ENCODE measurements around the gene ACTR6. TPM values are rescaled to one million over a fixed set of nuclear protein-coding genes. Genes with fewer than 3 reads are reported as not detected.

ACTR6 gene
- total RNA-seq, 1 experiment from 2014 or later, result 26.9 TPM

GRCh38 chr12:100168562-100168961, 32.1 kb upstream of the ACTR6 start:
- Histone ChIP-seq H3K79me2 (ENCODE audit: low read depth) (no peaks in the 10 kb centered on the region), H2AFZ (no peak overlapping the region), H4K20me1 (ENCODE audit: insufficient read depth) (no peaks in the 10 kb centered on the region), H3K4me3 (no peak overlapping the region), H3K9me3 (ENCODE audit: insufficient read depth, low read depth) (no peaks in the 10 kb centered on the region), H3K4me2 (no peak overlapping the region), H3K9me2 (ENCODE audit: insufficient read depth) (no peaks in the 10 kb centered on the region), H3K4me1 (replicated peaks; ENCODE audit: insufficient read depth) (peaks cover 9% of the 10 kb centered on the region), H3F3A (ENCODE audit: insufficient read depth, low read depth) (no peaks in the 10 kb centered on the region), H3K27me3 (ENCODE audit: insufficient read depth, low read depth) (no peaks in the 10 kb centered on the region), H3K36me3 (ENCODE audit: low read depth) (no peaks in the 10 kb centered on the region), H3K27ac (no peak overlapping the region)
- intact Hi-C loops (cut with micrococcal nuclease; ENCODE audit: unreplicated experiment), result no loop called here
- CTCF ChIA-PET, result no interaction called here
- no peak for DNase-seq
- POLR2A ChIA-PET (ENCODE audit: unreplicated experiment), result no interaction called here
- TF ChIP-seq EZH2 (IDR thresholded peaks at IDR 0.05; ENCODE audit: low read depth), result no peak
- no peak for TF ChIP-seq CTCF (conservative IDR thresholded peaks at IDR 0.05)
- BruUV-seq (replicated peaks), result no TSS peak

GRCh38 chr12:100169345-100169744, 31.3 kb upstream of the ACTR6 start:
- ChIA-PET POLR2A (ENCODE audit: unreplicated experiment) (no interaction called here), CTCF (no interaction called here)
- intact Hi-C loops (cut with micrococcal nuclease; ENCODE audit: unreplicated experiment), result no loop called here
- H3K9me2 ChIP-seq (ENCODE audit: insufficient read depth), result no peaks in the 10 kb centered on the region
- TF ChIP-seq EZH2 (IDR thresholded peaks at IDR 0.05; ENCODE audit: low read depth) (no peak), CTCF (conservative IDR thresholded peaks at IDR 0.05) (no peak)
- no TSS peak for BruUV-seq (replicated peaks)
- H3K79me2 ChIP-seq (ENCODE audit: low read depth), result no peaks in the 10 kb centered on the region
- no peaks in the 10 kb centered on the region for H3K9me3 ChIP-seq (ENCODE audit: insufficient read depth, low read depth)
- H3K36me3 ChIP-seq (ENCODE audit: low read depth), result no peaks in the 10 kb centered on the region
- H2AFZ ChIP-seq, result no peak overlapping the region
- no peaks in the 10 kb centered on the region for H3K27me3 ChIP-seq (ENCODE audit: insufficient read depth, low read depth)
- DNase-seq, result no peak
- no peak overlapping the region for H3K4me2 ChIP-seq
- no peak overlapping the region for H3K27ac ChIP-seq
- no peaks in the 10 kb centered on the region for H3F3A ChIP-seq (ENCODE audit: insufficient read depth, low read depth)
- no peaks in the 10 kb centered on the region for H4K20me1 ChIP-seq (ENCODE audit: insufficient read depth)
- H3K4me1 ChIP-seq (replicated peaks; ENCODE audit: insufficient read depth), result peaks cover 2% of the 10 kb centered on the region; the same call in 1 of the 2 replicates
- H3K4me3 ChIP-seq, result no peak overlapping the region

GRCh38 chr12:100170313-100170858, 30.2 kb upstream of the ACTR6 start:
- POLR2A ChIA-PET (ENCODE audit: unreplicated experiment), result no interaction called here
- intact Hi-C loops (cut with micrococcal nuclease; ENCODE audit: unreplicated experiment), result no loop called here
- Histone ChIP-seq H3K9me3 (ENCODE audit: insufficient read depth, low read depth) (no peaks in the 10 kb centered on the region), H3K9me2 (ENCODE audit: insufficient read depth) (no peaks in the 10 kb centered on the region), H3K36me3 (ENCODE audit: low read depth) (no peaks in the 10 kb centered on the region; the same call in 1 of the 2 replicates), H3K4me1 (replicated peaks; ENCODE audit: insufficient read depth) (no peaks in the 10 kb centered on the region), H2AFZ (no peak overlapping the region), H3F3A (ENCODE audit: insufficient read depth, low read depth) (no peaks in the 10 kb centered on the region), H3K27me3 (ENCODE audit: insufficient read depth, low read depth) (no peaks in the 10 kb centered on the region), H3K79me2 (ENCODE audit: low read depth) (no peaks in the 10 kb centered on the region), H4K20me1 (ENCODE audit: insufficient read depth) (no peaks in the 10 kb centered on the region), H3K4me3 (no peak overlapping the region), H3K4me2 (no peak overlapping the region), H3K27ac (no peak overlapping the region)
- CTCF ChIA-PET, result no interaction called here
- no TSS peak for BruUV-seq (replicated peaks)
- no peak for TF ChIP-seq EZH2 (IDR thresholded peaks at IDR 0.05; ENCODE audit: low read depth)
- no peak for TF ChIP-seq CTCF (conservative IDR thresholded peaks at IDR 0.05)
- no peak for DNase-seq
